Forelimb muscle (tissue), 1 donor: ENCODE results near the gene CAMTA1. TPM values are rescaled to one million over a fixed set of nuclear protein-coding genes. Genes with fewer than 3 reads are reported as not detected.

Experiments used
- DNase-seq: peaks from one replicate; pipeline ENCODE4 v3.0.0-alpha.2; 2013; ENCODE audit warnings: low read depth
- polyA plus RNA-seq: library from polyadenylated mRNA; unstranded; fragments of 120-200 nt; gene quantifications from one replicate; pipeline ENCODE4 v1.2.1, GENCODE V29; 2013; ENCODE audit not compliant: insufficient read length

The CAMTA1 gene
- polyA plus RNA-seq, 1 donor: 43.5 TPM

- DNase-seq: no peak
Measured at GRCh38 chr1:7529917-7530316, 744.7 kb downstream of the CAMTA1 start.

GRCh38 chr1:7531562-7532340 lies 746.5 kb downstream of the CAMTA1 start:
- no peak for DNase-seq

GRCh38 chr1:7533006-7533405 lies 747.8 kb downstream of the CAMTA1 start:
- no peak for DNase-seq

- DNase-seq: no peak
Measured at GRCh38 chr1:7534061-7534825, 749.0 kb downstream of the CAMTA1 start.

GRCh38 chr1:7535016-7535415 lies 749.8 kb downstream of the CAMTA1 start:
- DNase-seq: no peak

- no peak for DNase-seq
Measured at GRCh38 chr1:7535934-7536878, 751.0 kb downstream of the CAMTA1 start.

- no peak for DNase-seq
Measured at GRCh38 chr1:7536891-7537591, 751.8 kb downstream of the CAMTA1 start.

GRCh38 chr1:7538033-7538432 lies 752.8 kb downstream of the CAMTA1 start:
- no peak for DNase-seq

GRCh38 chr1:7538849-7539768 lies 753.9 kb downstream of the CAMTA1 start:
- DNase-seq: no peak

GRCh38 chr1:7539769-7540175 lies 754.5 kb downstream of the CAMTA1 start:
- no peak for DNase-seq

GRCh38 chr1:7540816-7541215 lies 755.6 kb downstream of the CAMTA1 start:
- no peak for DNase-seq

- no peak for DNase-seq
Measured at GRCh38 chr1:7541629-7542028, 756.4 kb downstream of the CAMTA1 start.

- no peak for DNase-seq
Measured at GRCh38 chr1:7543718-7544090, 758.5 kb downstream of the CAMTA1 start.

- DNase-seq: no peak
Measured at GRCh38 chr1:7549277-7550161, 764.3 kb downstream of the CAMTA1 start.

GRCh38 chr1:7550261-7550865 lies 765.1 kb downstream of the CAMTA1 start:
- DNase-seq: no peak

GRCh38 chr1:7550981-7551380 lies 765.7 kb downstream of the CAMTA1 start:
- DNase-seq: no peak

GRCh38 chr1:7551442-7551841 lies 766.2 kb downstream of the CAMTA1 start:
- no peak for DNase-seq

GRCh38 chr1:7552402-7552801 lies 767.1 kb downstream of the CAMTA1 start:
- no peak for DNase-seq
